Measurements from ENCODE around the gene PROSER2.
"Not testable (repeated sequence)": the region's sequence is repeated elsewhere in the genome, so short reads cannot be mapped to it uniquely, and the experiment has no call there.

The PROSER2 gene

GRCh38 chr10:11837372-11838161 is 14.4 kb downstream of the PROSER2 start:
- no peak for DNase-seq

DNA sequence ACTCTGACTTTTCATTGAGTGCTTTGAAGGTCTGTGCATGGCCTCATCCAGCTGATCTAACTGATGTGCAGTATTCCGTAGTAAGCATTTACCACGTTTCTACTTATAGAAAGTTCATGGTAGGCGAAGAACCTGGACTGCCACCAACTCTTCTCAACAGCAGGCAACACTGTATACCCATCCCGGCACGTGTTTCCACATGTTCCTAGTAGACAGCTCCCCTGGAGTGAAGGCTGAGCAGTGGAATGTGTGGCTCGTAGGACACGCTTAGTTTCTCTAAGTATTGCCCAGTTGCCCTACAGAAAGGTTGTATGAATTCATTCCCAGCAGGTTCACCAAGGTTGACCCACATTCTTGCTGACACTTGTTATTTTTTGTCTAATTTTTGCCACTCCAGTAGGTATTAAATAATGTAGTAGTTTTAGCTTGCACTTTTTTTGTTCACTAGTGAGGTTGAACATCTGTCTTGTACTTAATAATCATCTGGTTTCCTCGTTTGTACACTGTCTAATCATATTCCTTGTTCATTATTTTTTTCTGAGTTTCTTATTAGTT is 15.2 kb downstream of the PROSER2 start:
- DNase-seq: no peak

GRCh38 chr10:11841375-11841774 is 18.2 kb downstream of the PROSER2 start:
- no peak for DNase-seq

DNA sequence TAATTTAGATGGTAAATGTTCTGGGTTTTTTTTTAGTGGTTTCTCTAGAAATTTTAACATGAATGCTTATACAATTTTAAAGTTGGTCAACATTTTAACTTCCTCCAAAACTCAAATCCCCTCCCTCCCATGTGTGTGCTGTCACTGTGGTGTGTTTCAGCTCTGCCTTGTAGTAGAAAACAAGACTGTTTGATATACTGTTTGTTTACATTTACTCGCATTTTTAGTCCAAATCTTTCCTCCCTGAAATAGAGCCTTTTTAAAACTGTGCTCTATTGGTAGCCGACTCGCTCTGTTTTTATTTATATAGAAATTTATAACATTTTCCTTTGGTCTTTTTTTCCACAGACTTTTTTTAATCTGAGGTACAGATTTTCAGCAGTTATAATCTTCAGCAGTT is 19.3 kb downstream of the PROSER2 start:
- DNase-seq: no peak

DNA sequence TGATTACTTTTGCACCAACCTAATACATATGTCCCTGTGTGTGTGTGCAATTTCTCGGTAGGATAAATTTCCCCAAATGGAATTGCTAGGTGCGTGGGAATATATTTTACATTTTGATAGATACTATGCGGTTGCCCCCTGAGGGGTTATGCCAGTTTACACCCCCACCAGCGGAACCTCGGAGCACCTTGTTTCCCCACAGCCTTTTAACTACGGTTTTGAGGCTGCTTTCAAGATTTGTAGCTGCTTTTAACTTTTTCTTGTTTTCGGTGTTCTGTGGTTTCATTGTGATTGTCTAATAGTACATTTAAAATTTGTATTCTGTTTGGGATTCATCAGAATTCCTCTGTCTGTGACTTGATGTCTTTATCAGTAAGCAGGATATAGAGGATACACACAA is 22.0 kb downstream of the PROSER2 start:
- DNase-seq: no peak

- no peak for DNase-seq
Observed at GRCh38 chr10:11846542-11846941, 23.4 kb downstream of the PROSER2 start.

DNA sequence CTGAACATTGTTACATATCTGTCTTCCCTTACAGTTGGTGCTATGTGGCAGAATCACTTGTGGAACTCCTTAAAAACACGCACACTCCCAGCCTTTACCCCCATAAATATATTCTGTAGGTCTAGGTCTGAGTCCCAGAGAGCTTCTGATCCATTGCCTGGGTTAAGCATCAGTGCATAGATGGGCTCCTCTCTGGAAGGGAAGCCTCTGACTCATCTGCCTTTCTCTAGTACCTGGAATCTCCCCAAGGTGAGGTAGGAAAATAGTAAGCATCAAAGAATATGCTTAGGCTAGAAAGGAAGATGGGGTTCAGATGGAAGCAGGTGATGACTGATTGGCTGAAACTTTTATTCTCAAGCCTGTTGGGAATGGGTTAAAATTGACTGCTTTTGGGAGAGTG is 26.1 kb downstream of the PROSER2 start:
- no peak for DNase-seq

DNA sequence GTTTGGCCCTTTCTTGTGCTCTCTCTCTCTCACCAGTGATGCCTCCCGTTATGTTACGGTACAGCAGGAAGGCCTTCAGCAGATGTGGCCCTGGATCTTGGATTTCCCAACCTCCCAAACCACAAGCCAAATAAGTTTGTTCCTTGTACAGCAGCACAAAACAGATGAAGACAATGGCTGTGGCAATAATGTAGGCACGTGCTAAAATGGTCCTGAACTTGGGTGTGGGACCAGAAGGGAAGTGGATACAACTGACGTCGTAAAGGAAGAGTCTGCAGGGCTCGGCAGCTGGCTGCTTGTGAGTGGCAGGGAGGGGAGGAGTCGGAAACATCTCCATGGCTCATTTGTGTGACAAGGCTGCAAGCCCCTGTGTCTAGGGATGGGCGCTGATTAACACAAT is 26.8 kb downstream of the PROSER2 start:
- DNase-seq: no peak

DNA sequence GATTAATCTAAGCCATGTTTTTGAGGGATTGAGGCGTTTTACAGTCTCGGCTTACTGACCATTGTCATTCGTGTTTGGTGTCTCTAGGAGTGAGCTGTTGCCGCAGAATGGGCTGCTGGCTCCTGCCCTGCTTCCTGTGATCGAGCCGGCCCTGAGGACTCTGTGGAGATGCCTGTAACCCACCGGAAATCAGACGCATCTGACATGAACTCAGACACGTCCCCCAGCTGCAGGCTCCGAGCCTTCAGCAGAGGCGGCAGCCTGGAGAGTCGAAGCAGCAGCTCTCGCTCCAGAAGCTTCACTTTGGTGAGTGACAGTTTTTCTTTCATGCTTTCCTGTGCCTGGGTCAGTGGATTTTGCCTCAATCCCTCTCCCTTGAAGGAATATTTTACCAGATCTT is 28.8 kb downstream of the PROSER2 start:
- no peak for DNase-seq

DNA sequence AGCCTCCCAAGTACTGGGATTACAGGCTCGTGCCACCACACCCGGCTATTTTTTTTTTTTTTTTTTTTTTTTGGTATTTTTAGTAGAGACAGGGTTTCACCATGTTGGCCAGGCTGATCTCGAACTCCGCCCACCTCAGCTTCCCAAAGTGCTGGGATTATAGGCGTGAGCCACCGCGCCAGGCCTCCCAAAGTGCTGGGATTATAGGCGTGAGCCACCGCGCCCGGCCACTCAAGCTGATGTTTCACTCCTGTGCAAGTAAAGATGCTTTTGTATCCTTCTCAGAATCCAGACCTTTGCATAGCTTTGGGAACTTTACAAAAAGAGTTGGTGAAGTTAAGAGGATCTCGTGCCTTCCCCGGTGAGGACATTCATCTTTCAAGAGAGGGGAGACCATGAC is 29.5 kb downstream of the PROSER2 start:
- DNase-seq: not testable (repeated sequence)

DNA sequence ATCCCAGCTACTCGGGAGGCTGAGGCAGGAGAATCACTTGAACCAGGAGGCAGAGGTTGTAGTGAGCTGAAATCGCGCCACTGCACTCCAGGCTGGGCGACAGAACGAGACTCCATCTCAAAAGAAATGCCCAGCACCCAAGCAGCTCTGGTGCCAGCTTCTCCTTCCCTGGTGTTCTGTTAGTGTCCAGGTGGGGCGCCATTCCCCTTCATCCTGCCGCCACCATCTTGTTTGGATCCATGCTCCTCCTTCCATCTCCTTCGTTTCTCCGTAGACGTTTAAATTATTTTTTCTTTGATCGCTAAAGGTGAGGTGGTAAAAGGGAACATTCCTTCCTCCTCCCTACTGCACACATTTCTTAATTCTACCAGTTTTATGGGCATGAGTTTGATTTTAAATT is 30.3 kb downstream of the PROSER2 start:
- DNase-seq: no peak

DNA sequence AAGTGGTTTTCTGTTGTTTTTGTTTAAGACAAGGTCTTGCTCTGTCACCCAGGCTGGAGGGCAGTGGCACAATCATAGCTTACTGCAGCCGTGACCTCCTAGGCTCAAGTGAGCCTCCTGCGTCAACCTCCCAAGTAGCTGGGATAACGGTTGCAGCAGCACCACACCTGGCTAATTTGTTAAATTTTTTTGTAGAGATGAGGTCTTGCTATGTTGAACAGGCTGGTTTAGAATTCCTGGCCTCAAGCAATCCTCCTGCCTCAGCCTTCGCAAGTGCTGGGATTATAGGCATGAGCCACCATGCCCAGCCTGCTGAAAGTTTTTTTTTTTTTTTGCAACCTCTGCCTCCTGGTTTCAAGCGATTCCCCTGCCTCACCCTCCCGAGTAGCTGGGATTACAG is 31.1 kb downstream of the PROSER2 start:
- no peak for DNase-seq

DNA sequence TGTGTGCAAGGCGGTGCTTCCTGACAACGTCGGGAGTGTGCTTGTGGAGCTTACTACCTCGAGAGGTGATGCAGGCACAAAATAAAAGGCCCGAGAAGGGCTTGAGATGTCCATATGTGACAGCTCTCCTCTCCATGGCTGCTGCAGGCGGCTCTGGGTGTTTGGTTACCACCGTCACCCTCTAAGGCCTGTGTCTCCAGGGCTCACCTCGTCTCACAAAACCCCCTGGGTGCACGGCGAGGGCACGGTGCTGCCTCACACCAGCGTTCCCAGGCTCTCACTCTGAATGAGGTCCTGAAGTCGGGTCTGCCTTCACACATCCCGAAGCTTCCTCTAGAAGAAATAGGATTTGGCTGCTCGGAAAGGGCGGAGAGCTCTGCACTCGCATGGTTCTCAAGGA is 32.9 kb downstream of the PROSER2 start:
- DNase-seq: no peak

DNA sequence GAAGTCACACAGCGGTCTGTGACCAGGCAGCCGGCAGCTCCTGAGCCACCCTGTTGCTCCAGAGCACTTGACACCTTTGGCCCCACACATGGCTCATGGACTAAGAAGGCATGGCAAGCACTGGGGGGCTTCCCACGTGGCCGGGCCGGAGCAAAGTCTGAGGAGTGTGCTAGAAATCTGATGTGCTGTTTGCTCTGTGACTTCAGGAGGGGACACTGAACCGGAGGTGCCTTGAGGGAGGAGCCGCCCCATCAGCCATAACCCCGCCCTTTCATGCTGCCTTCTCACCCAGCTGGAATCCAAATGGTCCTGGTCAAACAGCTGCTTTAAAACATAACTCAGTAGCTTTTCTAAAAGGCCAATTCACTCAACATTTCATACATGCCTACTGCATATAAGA is 33.5 kb downstream of the PROSER2 start:
- no peak for DNase-seq

DNA sequence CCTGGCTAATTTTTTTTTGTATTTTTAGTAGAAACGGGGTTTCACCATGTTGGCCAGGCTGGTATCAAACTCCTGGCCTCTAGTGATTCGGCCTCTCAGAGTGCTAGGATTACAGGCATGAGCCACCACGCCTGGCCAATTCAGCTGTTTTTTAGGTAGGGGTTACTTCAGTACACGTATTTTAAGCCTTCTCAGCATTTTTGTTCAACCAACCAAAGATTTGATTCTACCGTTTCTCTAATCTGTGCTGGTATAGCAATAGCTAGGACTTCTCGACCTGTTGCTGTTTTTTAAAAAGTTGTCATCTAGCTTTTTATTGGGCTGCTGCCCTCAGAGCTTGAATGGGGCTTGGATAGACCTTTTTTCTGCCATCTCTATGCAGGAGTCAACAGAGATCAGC is 34.9 kb downstream of the PROSER2 start:
- DNase-seq: no peak

- DNase-seq: no peak
Observed at GRCh38 chr10:11861341-11861740, 38.2 kb downstream of the PROSER2 start.

DNA sequence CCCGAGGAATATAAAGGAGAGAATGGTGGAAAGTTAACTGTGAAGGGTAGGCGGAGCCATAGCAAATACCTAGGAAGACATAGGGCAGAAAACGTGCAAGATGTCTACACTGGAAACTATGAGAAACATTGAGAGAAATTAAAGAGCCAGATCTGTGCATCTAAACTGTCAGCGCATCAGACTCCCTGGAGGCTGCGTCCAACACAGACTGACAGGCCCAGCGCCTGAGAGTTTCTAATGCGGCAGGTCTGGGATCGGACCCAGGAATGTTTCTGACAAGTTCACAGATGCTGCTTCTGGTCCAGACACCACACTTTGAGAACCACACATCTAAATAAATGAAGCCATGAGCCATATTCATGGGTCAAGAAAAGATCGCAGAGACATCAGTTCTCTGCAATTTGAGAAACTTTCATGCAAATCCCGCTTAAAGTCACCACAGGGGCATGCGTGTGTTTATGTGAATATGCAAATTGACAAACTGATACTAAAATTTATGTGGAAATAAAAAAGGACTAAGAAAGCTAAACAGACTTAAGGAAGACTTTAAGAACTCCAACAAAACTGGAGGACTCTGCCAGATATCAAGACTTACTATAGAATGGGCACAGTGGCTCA is 38.8 kb downstream of the PROSER2 start:
- no peak for DNase-seq

- no peak for DNase-seq
Observed at GRCh38 chr10:11863353-11864109, 40.4 kb downstream of the PROSER2 start.

DNA sequence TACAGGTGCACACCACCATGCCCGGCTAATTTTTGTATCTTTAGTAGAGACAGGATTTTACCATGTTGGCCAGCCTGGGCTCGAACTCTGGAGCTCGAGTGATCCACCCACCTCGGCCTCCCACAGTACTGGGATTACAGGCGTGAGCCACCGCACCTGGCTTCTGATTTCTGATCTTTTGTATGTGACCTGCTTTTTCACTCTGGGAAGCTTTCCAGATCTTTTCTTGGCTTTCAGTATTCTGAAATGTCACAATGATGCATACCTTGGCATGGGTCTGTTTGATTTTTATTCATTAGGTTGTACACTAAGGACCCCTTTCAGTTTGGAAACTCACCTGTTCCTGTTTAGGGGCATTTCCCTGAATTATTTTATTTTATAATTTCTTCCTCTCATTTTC is 41.6 kb downstream of the PROSER2 start:
- DNase-seq: no peak

DNA sequence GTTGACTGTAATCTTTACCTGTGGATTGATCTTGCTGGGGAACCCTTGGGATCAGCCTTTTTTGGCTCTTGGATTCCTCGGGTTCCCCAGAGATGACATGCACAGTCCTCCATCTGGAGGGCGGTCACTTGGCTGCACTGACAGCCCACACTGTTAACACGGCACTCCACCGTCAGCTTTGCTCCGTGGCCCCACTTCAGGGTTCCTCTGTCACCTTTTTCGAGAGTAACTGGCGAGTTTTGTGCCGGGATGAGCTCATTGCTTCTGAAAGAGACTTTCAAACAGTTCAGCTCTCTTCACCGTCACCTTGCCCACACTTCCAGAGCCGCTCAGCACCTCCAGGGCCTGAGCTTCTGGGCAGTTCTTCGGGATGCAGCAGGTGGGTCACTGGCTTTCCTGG is 42.4 kb downstream of the PROSER2 start:
- DNase-seq: no peak

- no peak for DNase-seq
Observed at GRCh38 chr10:11866199-11866925, 43.2 kb downstream of the PROSER2 start.

DNA sequence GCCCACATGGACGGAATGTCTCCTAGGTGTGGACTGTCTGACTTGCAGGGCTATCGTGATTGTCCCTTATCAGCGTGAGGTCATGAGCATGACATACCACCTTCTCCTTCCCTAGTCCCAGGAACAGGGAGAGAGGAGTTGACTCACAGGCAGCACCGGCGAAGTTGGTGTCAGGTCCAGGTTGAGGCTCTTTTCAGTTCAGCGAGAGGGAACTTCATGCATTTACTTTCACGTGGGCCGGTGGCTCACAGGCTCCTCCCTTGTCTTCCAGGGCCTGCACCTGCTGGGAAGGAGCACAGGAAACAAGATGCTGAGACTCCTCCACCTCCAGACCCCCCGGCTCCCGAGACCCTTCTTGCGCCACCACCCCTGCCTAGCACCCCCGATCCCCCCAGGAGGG is 46.1 kb downstream of the PROSER2 start:
- no peak for DNase-seq

Measured in cerebellar nuclear complex (tissue), 1 donor.